IMR-90 (cell line): ENCODE data around the gene SPATA21.

Experiments
- BHLHE40 ChIP-seq: fragments of 150-350 bp; IDR thresholded peaks from 2 replicates; pipeline ENCODE4 v1.6.1; 2016; ENCODE audit warnings: mild to moderate bottlenecking, low read depth, low read length
- CEBPB ChIP-seq: IDR thresholded peaks from 2 replicates; pipeline ENCODE4 v1.6.1; 2012; ENCODE audit warnings: low read depth, low read length, improper control_type of control experiment
- FOS ChIP-seq: fragments of 150-350 bp; IDR thresholded peaks from 2 replicates; pipeline ENCODE4 v1.6.1; 2016; ENCODE audit warnings: low read depth, low read length
- MAFK ChIP-seq: IDR thresholded peaks from 2 replicates; pipeline ENCODE4 v1.6.1; 2012; ENCODE audit warnings: low read depth, low read length, improper control_type of control experiment
- MAZ ChIP-seq: IDR thresholded peaks from 2 replicates; pipeline ENCODE4 v1.6.1; 2012; ENCODE audit warnings: low read depth, mild to moderate bottlenecking, low read length, improper control_type of control experiment, moderate library complexity, borderline replicate concordance
- MXI1 ChIP-seq: IDR thresholded peaks from 2 replicates; pipeline ENCODE4 v1.6.1; 2012; ENCODE audit warnings: low read depth, mild to moderate bottlenecking, low read length, moderate library complexity, borderline replicate concordance
- POLR2A ChIP-seq: IDR thresholded peaks from 2 replicates; pipeline ENCODE4 v1.6.1; 2012; ENCODE audit warnings: mild to moderate bottlenecking, low read depth, low read length
- RAD21 ChIP-seq: IDR thresholded peaks from 2 replicates; pipeline ENCODE4 v1.6.1; 2012; ENCODE audit warnings: low read length, improper control_type of control experiment
- RCOR1 ChIP-seq: IDR thresholded peaks from 2 replicates; pipeline ENCODE4 v1.6.1; 2012; ENCODE audit warnings: mild to moderate bottlenecking, low read length, improper control_type of control experiment; ENCODE audit not compliant: insufficient replicate concordance
- RFX5 ChIP-seq: IDR thresholded peaks from 2 replicates; pipeline ENCODE4 v1.8.0; 2012; ENCODE audit warnings: low read depth, mild to moderate bottlenecking, low read length, moderate library complexity
- SMC3 ChIP-seq: fragments of 150-350 bp; IDR thresholded peaks from 2 replicates; pipeline ENCODE4 v1.6.1; 2016; ENCODE audit warnings: low read depth, mild to moderate bottlenecking, antibody characterized with exemption, low read length, moderate library complexity
- TF ChIP-seq, protein P1 (sequence below): conservative IDR thresholded peaks from 2 replicates; pipeline ENCODE4 v1.5.1; 2012; ENCODE audit warnings: mild to moderate bottlenecking, low read depth, low read length, improper control_type of control experiment
- TF ChIP-seq, protein P2 (sequence below): fragments of 150-350 bp; IDR thresholded peaks from 2 replicates; pipeline ENCODE4 v1.6.1; 2017; ENCODE audit warnings: mild to moderate bottlenecking, antibody characterized with exemption, low read length, low read depth

DNA sequence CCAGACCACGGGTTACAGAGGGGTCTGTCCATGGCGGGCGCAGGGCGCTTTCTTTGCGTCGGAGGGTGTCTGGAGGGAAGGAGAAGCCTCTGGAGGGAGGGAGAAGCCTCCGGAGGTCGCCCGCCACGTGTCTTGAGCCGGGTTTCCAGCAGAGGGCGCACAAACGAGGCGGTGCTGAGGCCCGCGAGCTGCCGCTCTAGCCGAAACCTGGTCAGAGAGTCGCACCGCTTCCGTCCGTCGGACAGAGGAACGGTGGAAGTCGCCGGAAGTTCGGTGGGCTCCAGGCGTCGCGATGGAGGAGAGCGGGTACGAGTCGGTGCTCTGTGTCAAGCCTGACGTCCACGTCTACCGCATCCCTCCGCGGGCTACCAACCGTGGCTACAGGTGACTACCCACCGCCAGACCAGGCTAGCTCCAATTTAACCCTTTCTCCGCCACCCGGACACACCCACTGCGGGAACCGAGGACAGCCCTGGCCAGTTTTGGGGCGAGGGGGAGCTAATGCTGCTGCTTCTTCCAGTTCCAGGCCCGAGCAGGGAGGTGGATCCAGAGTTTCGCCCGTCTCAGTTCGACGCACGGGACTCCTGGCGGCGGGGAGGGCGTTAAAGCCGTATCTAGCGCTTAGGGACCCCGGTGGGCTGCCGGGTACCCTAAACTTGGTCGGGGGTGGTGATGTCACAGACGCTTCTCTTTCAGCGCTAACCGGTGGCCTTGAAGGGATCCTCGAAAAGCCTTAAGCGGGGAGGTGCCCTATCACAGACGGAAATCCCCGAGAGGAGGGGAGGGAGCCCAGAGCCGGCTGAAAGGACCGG is 3.5 kb upstream of the SPATA21 start, which contains the start of gene NECAP2:
- TF ChIP-seq, protein P1, sequence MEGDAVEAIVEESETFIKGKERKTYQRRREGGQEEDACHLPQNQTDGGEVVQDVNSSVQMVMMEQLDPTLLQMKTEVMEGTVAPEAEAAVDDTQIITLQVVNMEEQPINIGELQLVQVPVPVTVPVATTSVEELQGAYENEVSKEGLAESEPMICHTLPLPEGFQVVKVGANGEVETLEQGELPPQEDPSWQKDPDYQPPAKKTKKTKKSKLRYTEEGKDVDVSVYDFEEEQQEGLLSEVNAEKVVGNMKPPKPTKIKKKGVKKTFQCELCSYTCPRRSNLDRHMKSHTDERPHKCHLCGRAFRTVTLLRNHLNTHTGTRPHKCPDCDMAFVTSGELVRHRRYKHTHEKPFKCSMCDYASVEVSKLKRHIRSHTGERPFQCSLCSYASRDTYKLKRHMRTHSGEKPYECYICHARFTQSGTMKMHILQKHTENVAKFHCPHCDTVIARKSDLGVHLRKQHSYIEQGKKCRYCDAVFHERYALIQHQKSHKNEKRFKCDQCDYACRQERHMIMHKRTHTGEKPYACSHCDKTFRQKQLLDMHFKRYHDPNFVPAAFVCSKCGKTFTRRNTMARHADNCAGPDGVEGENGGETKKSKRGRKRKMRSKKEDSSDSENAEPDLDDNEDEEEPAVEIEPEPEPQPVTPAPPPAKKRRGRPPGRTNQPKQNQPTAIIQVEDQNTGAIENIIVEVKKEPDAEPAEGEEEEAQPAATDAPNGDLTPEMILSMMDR = peak; percentile 95
- TF ChIP-seq POLR2A (peak; percentile 92), SMC3 (peak; percentile 54), MAFK (no peak), MXI1 (peak; percentile 80), RAD21 (peak; percentile 46), CEBPB (no peak), RFX5 (no peak), FOS (no peak), BHLHE40 (0 out of 2 replicates have a peak, but pooled peaks have one; percentile 37), MAZ (peak; percentile 68; the same call in 1 of the 2 replicates), RCOR1 (no peak)
- TF ChIP-seq, protein P2, sequence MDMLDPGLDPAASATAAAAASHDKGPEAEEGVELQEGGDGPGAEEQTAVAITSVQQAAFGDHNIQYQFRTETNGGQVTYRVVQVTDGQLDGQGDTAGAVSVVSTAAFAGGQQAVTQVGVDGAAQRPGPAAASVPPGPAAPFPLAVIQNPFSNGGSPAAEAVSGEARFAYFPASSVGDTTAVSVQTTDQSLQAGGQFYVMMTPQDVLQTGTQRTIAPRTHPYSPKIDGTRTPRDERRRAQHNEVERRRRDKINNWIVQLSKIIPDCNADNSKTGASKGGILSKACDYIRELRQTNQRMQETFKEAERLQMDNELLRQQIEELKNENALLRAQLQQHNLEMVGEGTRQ = peak; percentile 77
